WTC11 (cell line): Measurements from ENCODE around the gene EYS. TPM values are rescaled to one million over a fixed set of nuclear protein-coding genes. Genes with fewer than 3 reads are reported as not detected.

Experiments
- ATAC-seq: fragments of 200-7000 bp; cut with Tn5 transposase; 2 replicates; pipeline ENCODE4 v1.10.0; 2021; ENCODE audit warnings: mild to moderate bottlenecking, moderate library complexity
- CTCF ChIA-PET: fragments of 300-600 bp; sonication (Branson Sonifier 250); formaldehyde crosslinking; loops from one replicate; lab custom pipeline; 2021; ENCODE audit warnings: antibody characterized with exemption; lab: Charles Lee
- POLR2A ChIA-PET: fragments of 350-600 bp; sonication (Branson Sonifier 250); formaldehyde crosslinking; loops from one replicate; lab custom pipeline; 2021; ENCODE audit warnings: antibody characterized with exemption; lab: Charles Lee
- DNase-seq: peaks from one replicate; pipeline ENCODE4 v3.0.0; 2021; ENCODE audit warnings: low spot score
- H3K27ac Mint-ChIP-seq: 2 replicates; pipeline ENCODE4 v1.8.0; 2021; ENCODE audit warnings: mixed read lengths
- H3K27me3 Mint-ChIP-seq: 2 replicates; pipeline ENCODE4 v1.8.0; 2021; ENCODE audit warnings: low read depth, mild to moderate bottlenecking, moderate library complexity, mixed read lengths
- H3K36me3 Mint-ChIP-seq: 2 replicates; pipeline ENCODE4 v1.8.0; 2021; ENCODE audit warnings: mixed read lengths
- H3K4me1 Mint-ChIP-seq: 2 replicates; pipeline ENCODE4 v1.8.0; 2022; ENCODE audit warnings: mixed read lengths
- H3K4me3 Mint-ChIP-seq: 2 replicates; pipeline ENCODE4 v1.8.0; 2021; ENCODE audit warnings: mild to moderate bottlenecking, moderate library complexity, mixed read lengths
- H3K9me3 Mint-ChIP-seq: 2 replicates; pipeline ENCODE4 v1.8.0; 2021; ENCODE audit warnings: mixed read lengths
- CREM ChIP-seq: sonication (generic); formaldehyde crosslinking; IDR thresholded peaks from 2 replicates; pipeline ENCODE4 v1.8.1; 2022; ENCODE audit warnings: mild to moderate bottlenecking, missing genetic modification reagents, moderate library complexity
- FOXP1 ChIP-seq: sonication (generic); formaldehyde crosslinking; IDR thresholded peaks from 2 replicates; pipeline ENCODE4 v1.8.0; 2022; ENCODE audit warnings: missing genetic modification reagents, mild to moderate bottlenecking, moderate library complexity, borderline replicate concordance
- OVOL2 ChIP-seq: fragments of 250-450 bp; sonication (Bioruptor Pico); IDR thresholded peaks from 2 replicates; pipeline ENCODE4 v1.9.0; 2021; ENCODE audit warnings: mild to moderate bottlenecking, borderline replicate concordance
- TP53 ChIP-seq: sonication (generic); formaldehyde crosslinking; IDR thresholded peaks from 2 replicates; pipeline ENCODE4 v1.8.1; 2023; ENCODE audit warnings: mild to moderate bottlenecking, missing genetic modification reagents
- ZNF138 ChIP-seq: sonication (generic); formaldehyde crosslinking; conservative IDR thresholded peaks from 2 replicates; pipeline ENCODE4 v1.8.1; 2022; ENCODE audit warnings: mild to moderate bottlenecking, moderate library complexity, missing genetic modification reagents
- ZNF396 ChIP-seq: fragments of 250-450 bp; sonication (Bioruptor Pico); IDR thresholded peaks from 2 replicates; pipeline ENCODE4 v1.8.0; 2021; ENCODE audit warnings: mild to moderate bottlenecking, moderate library complexity, borderline replicate concordance
- ZNF416 ChIP-seq: fragments of 250-450 bp; sonication (Bioruptor Pico); IDR thresholded peaks from 2 replicates; pipeline ENCODE4 v1.9.0; 2021; ENCODE audit warnings: mild to moderate bottlenecking, inconsistent platforms
- ZNF423 ChIP-seq: fragments of 250-450 bp; sonication (Bioruptor Pico); IDR thresholded peaks from 2 replicates; pipeline ENCODE4 v2.1.2; 2022; ENCODE audit warnings: mild to moderate bottlenecking, moderate library complexity
- total RNA-seq: library from RNA; stranded (reverse); gene quantifications from 3 replicates; pipeline ENCODE4 v1.2.3, GENCODE V29; 2021
- TF ChIP-seq, protein P1 (sequence below): fragments of 250-450 bp; sonication (Bioruptor Pico); IDR thresholded peaks from 2 replicates; pipeline ENCODE4 v1.9.0; 2021; ENCODE audit warnings: mild to moderate bottlenecking, borderline replicate concordance
- TF ChIP-seq, protein P2 (sequence below): fragments of 250-450 bp; sonication (Bioruptor Pico); IDR thresholded peaks from 2 replicates; pipeline ENCODE4 v1.9.0; 2021; ENCODE audit warnings: mild to moderate bottlenecking
- TF ChIP-seq, protein P3 (sequence below): fragments of 250-450 bp; sonication (Bioruptor Pico); IDR thresholded peaks from 2 replicates; pipeline ENCODE4 v1.9.0; 2021; ENCODE audit warnings: moderate library complexity, mild to moderate bottlenecking, inconsistent platforms, borderline replicate concordance
- TF ChIP-seq, protein P4 (sequence below): sonication (generic); formaldehyde crosslinking; IDR thresholded peaks from 2 replicates; pipeline ENCODE4 v1.8.0; 2022; ENCODE audit warnings: mild to moderate bottlenecking, missing genetic modification reagents
- TF ChIP-seq, protein P5 (sequence below): sonication (generic); formaldehyde crosslinking; IDR thresholded peaks from 2 replicates; pipeline ENCODE4 v1.8.1; 2023; ENCODE audit warnings: mild to moderate bottlenecking, missing genetic modification reagents
- TF ChIP-seq, protein P6 (sequence below): sonication (generic); formaldehyde crosslinking; IDR thresholded peaks from 2 replicates; pipeline ENCODE4 v1.8.0; 2022; ENCODE audit warnings: missing genetic modification reagents
- TF ChIP-seq, protein P7 (sequence below): sonication (generic); formaldehyde crosslinking; IDR thresholded peaks from 2 replicates; pipeline ENCODE4 v1.8.0; 2023; ENCODE audit warnings: missing genetic modification reagents
- TF ChIP-seq, protein P8 (sequence below): sonication (generic); formaldehyde crosslinking; IDR thresholded peaks from 2 replicates; pipeline ENCODE4 v1.8.1; 2023; ENCODE audit warnings: mild to moderate bottlenecking, missing genetic modification reagents

The EYS gene
- total RNA-seq, 1 experiment from 2014 or later: not detected

DNA sequence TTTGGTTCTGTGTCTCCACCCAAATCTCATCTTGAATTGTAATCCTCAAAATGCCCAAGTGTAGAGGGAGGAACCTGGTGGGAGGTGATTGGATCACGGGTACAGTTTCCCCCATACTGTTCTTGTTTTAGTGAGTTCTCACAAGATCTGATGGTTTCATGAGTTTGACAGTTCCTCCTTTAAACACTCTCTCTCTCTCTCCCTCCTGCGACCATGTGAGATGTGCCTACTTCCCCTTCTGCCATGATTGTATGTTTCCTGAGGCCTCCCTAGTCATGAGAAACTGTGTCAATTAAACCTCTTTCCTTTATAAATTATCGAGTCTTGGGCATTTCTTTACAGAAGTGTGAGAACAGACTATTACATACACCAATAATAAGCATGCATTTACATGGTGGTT, 12.1 kb upstream of the EYS start:
- no peak overlapping the region for H3K27ac Mint-ChIP-seq
- H3K9me3 Mint-ChIP-seq: peaks cover 48% of the 10 kb centered on the region
- H3K27me3 Mint-ChIP-seq: no peaks in the 10 kb centered on the region
- CTCF ChIA-PET: no interaction called here
- no peak overlapping the region for H3K4me3 Mint-ChIP-seq
- DNase-seq (no peak), ATAC-seq (no peak)
- H3K4me1 Mint-ChIP-seq: no peaks in the 10 kb centered on the region
- POLR2A ChIA-PET: no interaction called here
- peaks cover 31% of the 10 kb centered on the region for H3K36me3 Mint-ChIP-seq
- TF ChIP-seq ZNF416 (CRISPR knock-in tag) (no peak), FOXP1 (CRISPR knock-in tag) (no peak), ZNF396 (no peak), ZNF138 (CRISPR knock-in tag) (no peak), OVOL2 (CRISPR knock-in tag) (no peak), ZNF423 (CRISPR knock-in tag) (no peak), CREM (CRISPR knock-in tag) (no peak), TP53 (CRISPR knock-in tag) (no peak)
- TF ChIP-seq, protein P1, sequence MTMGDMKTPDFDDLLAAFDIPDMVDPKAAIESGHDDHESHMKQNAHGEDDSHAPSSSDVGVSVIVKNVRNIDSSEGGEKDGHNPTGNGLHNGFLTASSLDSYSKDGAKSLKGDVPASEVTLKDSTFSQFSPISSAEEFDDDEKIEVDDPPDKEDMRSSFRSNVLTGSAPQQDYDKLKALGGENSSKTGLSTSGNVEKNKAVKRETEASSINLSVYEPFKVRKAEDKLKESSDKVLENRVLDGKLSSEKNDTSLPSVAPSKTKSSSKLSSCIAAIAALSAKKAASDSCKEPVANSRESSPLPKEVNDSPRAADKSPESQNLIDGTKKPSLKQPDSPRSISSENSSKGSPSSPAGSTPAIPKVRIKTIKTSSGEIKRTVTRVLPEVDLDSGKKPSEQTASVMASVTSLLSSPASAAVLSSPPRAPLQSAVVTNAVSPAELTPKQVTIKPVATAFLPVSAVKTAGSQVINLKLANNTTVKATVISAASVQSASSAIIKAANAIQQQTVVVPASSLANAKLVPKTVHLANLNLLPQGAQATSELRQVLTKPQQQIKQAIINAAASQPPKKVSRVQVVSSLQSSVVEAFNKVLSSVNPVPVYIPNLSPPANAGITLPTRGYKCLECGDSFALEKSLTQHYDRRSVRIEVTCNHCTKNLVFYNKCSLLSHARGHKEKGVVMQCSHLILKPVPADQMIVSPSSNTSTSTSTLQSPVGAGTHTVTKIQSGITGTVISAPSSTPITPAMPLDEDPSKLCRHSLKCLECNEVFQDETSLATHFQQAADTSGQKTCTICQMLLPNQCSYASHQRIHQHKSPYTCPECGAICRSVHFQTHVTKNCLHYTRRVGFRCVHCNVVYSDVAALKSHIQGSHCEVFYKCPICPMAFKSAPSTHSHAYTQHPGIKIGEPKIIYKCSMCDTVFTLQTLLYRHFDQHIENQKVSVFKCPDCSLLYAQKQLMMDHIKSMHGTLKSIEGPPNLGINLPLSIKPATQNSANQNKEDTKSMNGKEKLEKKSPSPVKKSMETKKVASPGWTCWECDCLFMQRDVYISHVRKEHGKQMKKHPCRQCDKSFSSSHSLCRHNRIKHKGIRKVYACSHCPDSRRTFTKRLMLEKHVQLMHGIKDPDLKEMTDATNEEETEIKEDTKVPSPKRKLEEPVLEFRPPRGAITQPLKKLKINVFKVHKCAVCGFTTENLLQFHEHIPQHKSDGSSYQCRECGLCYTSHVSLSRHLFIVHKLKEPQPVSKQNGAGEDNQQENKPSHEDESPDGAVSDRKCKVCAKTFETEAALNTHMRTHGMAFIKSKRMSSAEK (CRISPR knock-in tag): no peak
- TF ChIP-seq, protein P2, sequence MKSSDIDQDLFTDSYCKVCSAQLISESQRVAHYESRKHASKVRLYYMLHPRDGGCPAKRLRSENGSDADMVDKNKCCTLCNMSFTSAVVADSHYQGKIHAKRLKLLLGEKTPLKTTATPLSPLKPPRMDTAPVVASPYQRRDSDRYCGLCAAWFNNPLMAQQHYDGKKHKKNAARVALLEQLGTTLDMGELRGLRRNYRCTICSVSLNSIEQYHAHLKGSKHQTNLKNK (CRISPR knock-in tag): no peak
- TF ChIP-seq, protein P3, sequence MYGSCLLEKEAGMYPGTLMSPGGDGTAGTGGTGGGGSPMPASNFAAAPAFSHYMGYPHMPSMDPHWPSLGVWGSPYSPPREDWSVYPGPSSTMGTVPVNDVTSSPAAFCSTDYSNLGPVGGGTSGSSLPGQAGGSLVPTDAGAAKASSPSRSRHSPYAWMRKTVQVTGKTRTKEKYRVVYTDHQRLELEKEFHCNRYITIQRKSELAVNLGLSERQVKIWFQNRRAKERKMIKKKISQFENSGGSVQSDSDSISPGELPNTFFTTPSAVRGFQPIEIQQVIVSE (CRISPR knock-in tag): no peak
- TF ChIP-seq, protein P4, sequence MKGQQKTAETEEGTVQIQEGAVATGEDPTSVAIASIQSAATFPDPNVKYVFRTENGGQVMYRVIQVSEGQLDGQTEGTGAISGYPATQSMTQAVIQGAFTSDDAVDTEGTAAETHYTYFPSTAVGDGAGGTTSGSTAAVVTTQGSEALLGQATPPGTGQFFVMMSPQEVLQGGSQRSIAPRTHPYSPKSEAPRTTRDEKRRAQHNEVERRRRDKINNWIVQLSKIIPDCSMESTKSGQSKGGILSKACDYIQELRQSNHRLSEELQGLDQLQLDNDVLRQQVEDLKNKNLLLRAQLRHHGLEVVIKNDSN: no peak
- TF ChIP-seq, protein P5, sequence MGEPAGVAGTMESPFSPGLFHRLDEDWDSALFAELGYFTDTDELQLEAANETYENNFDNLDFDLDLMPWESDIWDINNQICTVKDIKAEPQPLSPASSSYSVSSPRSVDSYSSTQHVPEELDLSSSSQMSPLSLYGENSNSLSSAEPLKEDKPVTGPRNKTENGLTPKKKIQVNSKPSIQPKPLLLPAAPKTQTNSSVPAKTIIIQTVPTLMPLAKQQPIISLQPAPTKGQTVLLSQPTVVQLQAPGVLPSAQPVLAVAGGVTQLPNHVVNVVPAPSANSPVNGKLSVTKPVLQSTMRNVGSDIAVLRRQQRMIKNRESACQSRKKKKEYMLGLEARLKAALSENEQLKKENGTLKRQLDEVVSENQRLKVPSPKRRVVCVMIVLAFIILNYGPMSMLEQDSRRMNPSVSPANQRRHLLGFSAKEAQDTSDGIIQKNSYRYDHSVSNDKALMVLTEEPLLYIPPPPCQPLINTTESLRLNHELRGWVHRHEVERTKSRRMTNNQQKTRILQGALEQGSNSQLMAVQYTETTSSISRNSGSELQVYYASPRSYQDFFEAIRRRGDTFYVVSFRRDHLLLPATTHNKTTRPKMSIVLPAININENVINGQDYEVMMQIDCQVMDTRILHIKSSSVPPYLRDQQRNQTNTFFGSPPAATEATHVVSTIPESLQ (CRISPR knock-in tag): no peak
- TF ChIP-seq, protein P6, sequence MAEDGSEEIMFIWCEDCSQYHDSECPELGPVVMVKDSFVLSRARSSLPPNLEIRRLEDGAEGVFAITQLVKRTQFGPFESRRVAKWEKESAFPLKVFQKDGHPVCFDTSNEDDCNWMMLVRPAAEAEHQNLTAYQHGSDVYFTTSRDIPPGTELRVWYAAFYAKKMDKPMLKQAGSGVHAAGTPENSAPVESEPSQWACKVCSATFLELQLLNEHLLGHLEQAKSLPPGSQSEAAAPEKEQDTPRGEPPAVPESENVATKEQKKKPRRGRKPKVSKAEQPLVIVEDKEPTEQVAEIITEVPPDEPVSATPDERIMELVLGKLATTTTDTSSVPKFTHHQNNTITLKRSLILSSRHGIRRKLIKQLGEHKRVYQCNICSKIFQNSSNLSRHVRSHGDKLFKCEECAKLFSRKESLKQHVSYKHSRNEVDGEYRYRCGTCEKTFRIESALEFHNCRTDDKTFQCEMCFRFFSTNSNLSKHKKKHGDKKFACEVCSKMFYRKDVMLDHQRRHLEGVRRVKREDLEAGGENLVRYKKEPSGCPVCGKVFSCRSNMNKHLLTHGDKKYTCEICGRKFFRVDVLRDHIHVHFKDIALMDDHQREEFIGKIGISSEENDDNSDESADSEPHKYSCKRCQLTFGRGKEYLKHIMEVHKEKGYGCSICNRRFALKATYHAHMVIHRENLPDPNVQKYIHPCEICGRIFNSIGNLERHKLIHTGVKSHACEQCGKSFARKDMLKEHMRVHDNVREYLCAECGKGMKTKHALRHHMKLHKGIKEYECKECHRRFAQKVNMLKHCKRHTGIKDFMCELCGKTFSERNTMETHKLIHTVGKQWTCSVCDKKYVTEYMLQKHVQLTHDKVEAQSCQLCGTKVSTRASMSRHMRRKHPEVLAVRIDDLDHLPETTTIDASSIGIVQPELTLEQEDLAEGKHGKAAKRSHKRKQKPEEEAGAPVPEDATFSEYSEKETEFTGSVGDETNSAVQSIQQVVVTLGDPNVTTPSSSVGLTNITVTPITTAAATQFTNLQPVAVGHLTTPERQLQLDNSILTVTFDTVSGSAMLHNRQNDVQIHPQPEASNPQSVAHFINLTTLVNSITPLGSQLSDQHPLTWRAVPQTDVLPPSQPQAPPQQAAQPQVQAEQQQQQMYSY (CRISPR knock-in tag): no peak
- TF ChIP-seq, protein P7, sequence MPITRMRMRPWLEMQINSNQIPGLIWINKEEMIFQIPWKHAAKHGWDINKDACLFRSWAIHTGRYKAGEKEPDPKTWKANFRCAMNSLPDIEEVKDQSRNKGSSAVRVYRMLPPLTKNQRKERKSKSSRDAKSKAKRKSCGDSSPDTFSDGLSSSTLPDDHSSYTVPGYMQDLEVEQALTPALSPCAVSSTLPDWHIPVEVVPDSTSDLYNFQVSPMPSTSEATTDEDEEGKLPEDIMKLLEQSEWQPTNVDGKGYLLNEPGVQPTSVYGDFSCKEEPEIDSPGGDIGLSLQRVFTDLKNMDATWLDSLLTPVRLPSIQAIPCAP: no peak
- TF ChIP-seq, protein P8, sequence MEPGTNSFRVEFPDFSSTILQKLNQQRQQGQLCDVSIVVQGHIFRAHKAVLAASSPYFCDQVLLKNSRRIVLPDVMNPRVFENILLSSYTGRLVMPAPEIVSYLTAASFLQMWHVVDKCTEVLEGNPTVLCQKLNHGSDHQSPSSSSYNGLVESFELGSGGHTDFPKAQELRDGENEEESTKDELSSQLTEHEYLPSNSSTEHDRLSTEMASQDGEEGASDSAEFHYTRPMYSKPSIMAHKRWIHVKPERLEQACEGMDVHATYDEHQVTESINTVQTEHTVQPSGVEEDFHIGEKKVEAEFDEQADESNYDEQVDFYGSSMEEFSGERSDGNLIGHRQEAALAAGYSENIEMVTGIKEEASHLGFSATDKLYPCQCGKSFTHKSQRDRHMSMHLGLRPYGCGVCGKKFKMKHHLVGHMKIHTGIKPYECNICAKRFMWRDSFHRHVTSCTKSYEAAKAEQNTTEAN (CRISPR knock-in tag): no peak
- TF ChIP-seq, all 79 proteins: peak for 0
